Kidney epithelial cell (primary cell): ENCODE data around the gene APP. TPM values are rescaled to one million over a fixed set of nuclear protein-coding genes. Genes with fewer than 3 reads are reported as not detected.

Experiments
- DNase-seq: peaks from one replicate; pipeline ENCODE4 v3.0.0-alpha.2; 2010; ENCODE audit warnings: low read depth
- H3K27me3 ChIP-seq: 2 replicates; pipeline ENCODE4 v1.6.0; 2011; ENCODE audit warnings: low read length; ENCODE audit not compliant: control insufficient read depth, insufficient read depth
- H3K36me3 ChIP-seq: 2 replicates; pipeline ENCODE4 v1.5.1; 2011; ENCODE audit warnings: low read length; ENCODE audit not compliant: control insufficient read depth, insufficient read depth
- H3K4me3 ChIP-seq: 2 replicates; pipeline ENCODE4 v1.5.1; 2011; ENCODE audit warnings: low read depth, mild to moderate bottlenecking, control low read depth, low read length
- total RNA-seq: library from RNA; depleted of rRNA; stranded (reverse); fragments of >200 nt; gene quantifications from 2 replicates; pipeline ENCODE4 v1.2.3, GENCODE V29; 2015
- TF ChIP-seq, protein P1 (sequence below): IDR thresholded peaks from 2 replicates; pipeline ENCODE4 v1.5.1; 2011; ENCODE audit warnings: mild to moderate bottlenecking, moderate library complexity, low read length, control low read depth, inconsistent platforms; ENCODE audit not compliant: insufficient read depth, poor library complexity, severe bottlenecking

The APP gene
- total RNA-seq: 620 and 624 TPM in 2 replicates

- TF ChIP-seq, protein P1, sequence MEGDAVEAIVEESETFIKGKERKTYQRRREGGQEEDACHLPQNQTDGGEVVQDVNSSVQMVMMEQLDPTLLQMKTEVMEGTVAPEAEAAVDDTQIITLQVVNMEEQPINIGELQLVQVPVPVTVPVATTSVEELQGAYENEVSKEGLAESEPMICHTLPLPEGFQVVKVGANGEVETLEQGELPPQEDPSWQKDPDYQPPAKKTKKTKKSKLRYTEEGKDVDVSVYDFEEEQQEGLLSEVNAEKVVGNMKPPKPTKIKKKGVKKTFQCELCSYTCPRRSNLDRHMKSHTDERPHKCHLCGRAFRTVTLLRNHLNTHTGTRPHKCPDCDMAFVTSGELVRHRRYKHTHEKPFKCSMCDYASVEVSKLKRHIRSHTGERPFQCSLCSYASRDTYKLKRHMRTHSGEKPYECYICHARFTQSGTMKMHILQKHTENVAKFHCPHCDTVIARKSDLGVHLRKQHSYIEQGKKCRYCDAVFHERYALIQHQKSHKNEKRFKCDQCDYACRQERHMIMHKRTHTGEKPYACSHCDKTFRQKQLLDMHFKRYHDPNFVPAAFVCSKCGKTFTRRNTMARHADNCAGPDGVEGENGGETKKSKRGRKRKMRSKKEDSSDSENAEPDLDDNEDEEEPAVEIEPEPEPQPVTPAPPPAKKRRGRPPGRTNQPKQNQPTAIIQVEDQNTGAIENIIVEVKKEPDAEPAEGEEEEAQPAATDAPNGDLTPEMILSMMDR: peak; percentile 41
- H3K4me3 ChIP-seq: peak within 1 kb of the TSS; percentile 95
- no peaks in the 10 kb centered on the region for H3K36me3 ChIP-seq
- no peak for DNase-seq
- no peaks in the 10 kb centered on the region for H3K27me3 ChIP-seq
Measured at GRCh38 chr21:26170471-26171257, at the start of gene APP. Gene APP (minus strand): TSS chr21:26170770. CDS start chr21:26170620, 150 bp downstream.

GRCh38 chr21:26212220-26212619 is 41.6 kb upstream of the APP start:
- no peak for DNase-seq
- Histone ChIP-seq H3K27me3 (no peaks in the 10 kb centered on the region), H3K36me3 (no peaks in the 10 kb centered on the region), H3K4me3 (no peak overlapping the region)
- TF ChIP-seq, protein P1: no peak

DNA sequence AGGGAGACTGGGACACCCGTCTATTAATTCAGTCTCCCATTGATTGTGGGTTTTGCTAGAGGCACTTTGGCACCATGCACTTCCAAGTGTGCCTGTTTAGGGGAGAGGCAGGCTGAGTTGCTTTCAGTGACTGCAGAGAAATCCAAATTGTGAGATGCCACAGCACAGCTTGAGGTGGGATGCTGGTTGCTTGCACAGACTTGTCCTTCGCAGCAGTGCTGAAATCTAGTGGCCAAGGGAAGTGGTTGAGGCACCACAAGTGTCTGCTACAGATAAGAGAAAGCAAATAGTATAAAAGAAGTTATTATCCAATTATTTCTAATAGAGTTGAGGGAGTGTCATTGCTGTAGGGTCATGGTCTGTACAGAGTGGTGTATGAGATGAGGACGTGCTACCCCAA is 40.0 kb upstream of the APP start:
- Histone ChIP-seq H3K4me3 (no peak overlapping the region), H3K36me3 (no peaks in the 10 kb centered on the region), H3K27me3 (no peaks in the 10 kb centered on the region)
- TF ChIP-seq, protein P1: no peak
- no peak for DNase-seq

DNA sequence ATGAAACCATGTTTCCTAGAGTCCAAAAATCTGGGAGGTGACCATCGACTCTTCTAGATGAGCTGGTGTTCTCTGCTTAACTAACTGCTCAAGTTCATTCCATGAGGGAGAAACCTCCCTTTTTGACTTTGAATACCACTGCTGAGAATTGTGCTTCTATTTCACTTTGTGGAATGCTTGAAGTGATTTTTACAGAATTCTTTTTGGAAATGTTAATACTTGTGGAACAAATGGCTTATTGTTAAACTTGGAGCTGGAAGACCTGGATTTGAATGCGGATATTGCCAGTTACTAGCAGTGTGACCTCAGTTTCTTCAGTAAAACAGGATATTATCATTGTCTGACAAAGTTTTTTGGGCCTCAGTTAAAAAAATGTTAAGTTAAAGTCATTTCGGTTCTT is 36.5 kb upstream of the APP start:
- TF ChIP-seq, protein P1: no peak
- Histone ChIP-seq H3K27me3 (no peaks in the 10 kb centered on the region), H3K36me3 (no peaks in the 10 kb centered on the region), H3K4me3 (no peak overlapping the region)
- DNase-seq: no peak

DNA sequence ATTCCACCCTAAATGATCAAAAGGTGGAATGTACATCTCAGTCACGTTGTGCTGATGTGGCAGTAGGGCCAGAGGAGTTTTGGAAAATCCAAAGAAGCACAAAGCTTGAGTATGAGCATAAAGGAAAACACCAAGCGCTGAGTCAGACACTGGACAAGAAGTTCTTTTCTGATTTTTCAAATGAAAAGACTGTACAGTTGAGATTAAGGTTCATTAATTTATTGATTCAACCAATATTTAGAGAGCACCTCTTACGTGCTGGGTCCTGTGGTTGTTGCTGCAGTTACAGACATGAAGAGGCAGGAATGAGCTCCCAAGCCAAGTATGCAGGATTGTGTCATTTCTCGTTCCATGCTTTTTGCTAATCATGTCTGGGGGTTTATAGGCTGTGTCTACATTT is 28.9 kb upstream of the APP start:
- H3K36me3 ChIP-seq: no peaks in the 10 kb centered on the region
- H3K27me3 ChIP-seq: no peaks in the 10 kb centered on the region
- DNase-seq: no peak
- H3K4me3 ChIP-seq: no peak overlapping the region
- TF ChIP-seq, protein P1: no peak

- no peak overlapping the region for H3K4me3 ChIP-seq
- no peak for DNase-seq
- no peaks in the 10 kb centered on the region for H3K27me3 ChIP-seq
- H3K36me3 ChIP-seq: no peaks in the 10 kb centered on the region
- TF ChIP-seq, protein P1: no peak
Measured at GRCh38 chr21:26195708-26196107, 25.1 kb upstream of the APP start.
